Uterus (tissue), 4 donors: ENCODE measurements around the gene KCTD19. TPM values are rescaled to one million over a fixed set of nuclear protein-coding genes. Genes with fewer than 3 reads are reported as not detected.

Experiments used
- DNase-seq, 2 donors: peaks; one replicate each; pipeline ENCODE4 v3.0.0-alpha.2; 2019 to 2020
- H3K27ac ChIP-seq, 2 donors: fragments of 200-600 bp; sonication (generic); 1 replicate in 1 of 2; 2 replicates in 1 of 2; pipeline ENCODE4 v1.5.1; 2016 to 2018
- H3K27me3 ChIP-seq, 2 donors: fragments of 200-600 bp; sonication (generic); one replicate each; pipeline ENCODE4 v1.5.1; 2018 to 2019; ENCODE audit warnings: control low read depth in 1 of 2
- H3K36me3 ChIP-seq, 2 donors: fragments of 200-600 bp; sonication (generic); one replicate each; pipeline ENCODE4 v1.5.1; 2019; ENCODE audit warnings: control low read depth in 1 of 2
- H3K4me1 ChIP-seq, 2 donors: fragments of 200-600 bp; sonication (generic); one replicate each; pipeline ENCODE4 v1.5.1; 2018 to 2019; ENCODE audit warnings: control low read depth in 1 of 2
- H3K4me3 ChIP-seq, 2 donors: fragments of 200-600 bp; sonication (generic); 1 replicate in 1 of 2; 2 replicates in 1 of 2; pipeline ENCODE4 v1.5.1; 2018 to 2019; ENCODE audit warnings: mild to moderate bottlenecking in 1 of 2
- H3K9me3 ChIP-seq, 2 donors: fragments of 200-600 bp; sonication (generic); one replicate each; pipeline ENCODE4 v1.5.1; 2019; ENCODE audit warnings: control low read depth in 1 of 2
- CTCF ChIP-seq, 4 experiments: fragments of 200-600 bp in 2 of 4; fragments of 450-650 bp in 2 of 4; sonication (generic) in 2 of 4; IDR thresholded peaks; one replicate each; pipeline ENCODE4 v1.5.1; 2016 to 2019; ENCODE audit warnings: antibody characterized with exemption in 4 of 4, mild to moderate bottlenecking in 2 of 4, moderate library complexity in 1 of 4
- POLR2A ChIP-seq, 2 donors: fragments of 450-650 bp; IDR thresholded peaks; one replicate each; pipeline ENCODE4 v1.6.1; 2016; ENCODE audit warnings: antibody characterized with exemption in 2 of 2, mild to moderate bottlenecking in 1 of 2, moderate library complexity in 1 of 2
- intact Hi-C: fragments of 100-400 bp; cut with DNase I; formaldehyde crosslinking; loops from one replicate; pipeline ENCODE4 v1.15.1; 2023; ENCODE audit warnings: low total_unique reads
- total RNA-seq, 4 donors: library from RNA; depleted of rRNA in 3 of 4; stranded (reverse); fragments of >200 nt in 3 of 4; gene quantifications; one replicate each; pipeline versions ENCODE4 v1.1.0 to v1.2.4, GENCODE V29; 2014 to 2023
- donor health status: DM: yes; HTN: yes; CAD: no.

Gene KCTD19
- total RNA-seq, 4 donors from 2014 or later: 0.51 to 1.0 (median 0.55) TPM; not detected in 1

- peak; percentile 67 to 69 for DNase-seq
- Histone ChIP-seq H3K4me3 (no peak overlapping the region), H3K27ac (peak overlapping the region; percentile 53 to 75), H3K4me1 (peaks cover 0 to 5% of the 10 kb centered on the region in 2 donors), H3K9me3 (no peaks in the 10 kb centered on the region), H3K27me3 (no peaks in the 10 kb centered on the region), H3K36me3 (no peaks in the 10 kb centered on the region)
- TF ChIP-seq POLR2A (IDR thresholded peaks at IDR 0.05): no peak
- TF ChIP-seq CTCF (IDR thresholded peaks at IDR 0.05): no peak
- intact Hi-C loops: no loop called here
These were observed 49.1 kb downstream of the KCTD19 start for GRCh38 chr16:67277294-67277998.

- Histone ChIP-seq H3K27ac (no peak overlapping the region), H3K9me3 (no peaks in the 10 kb centered on the region), H3K4me1 (peaks cover 0 to 5% of the 10 kb centered on the region in 2 donors), H3K36me3 (no peaks in the 10 kb centered on the region), H3K27me3 (no peaks in the 10 kb centered on the region), H3K4me3 (no peak overlapping the region)
- intact Hi-C loops: no loop called here
- no peak for DNase-seq
- no peak for TF ChIP-seq CTCF (IDR thresholded peaks at IDR 0.05)
- no peak for TF ChIP-seq POLR2A (IDR thresholded peaks at IDR 0.05)
These were observed 51.2 kb downstream of the KCTD19 start for GRCh38 chr16:67275321-67275720.

GRCh38 chr16:67271446-67271845 is 55.1 kb downstream of the KCTD19 start:
- Histone ChIP-seq H3K36me3 (no peaks in the 10 kb centered on the region), H3K9me3 (no peaks in the 10 kb centered on the region), H3K4me3 (no peak overlapping the region), H3K4me1 (no peaks in the 10 kb centered on the region), H3K27ac (no peak overlapping the region), H3K27me3 (no peaks in the 10 kb centered on the region)
- DNase-seq: no peak
- intact Hi-C loops: no loop called here
- no peak for TF ChIP-seq CTCF (IDR thresholded peaks at IDR 0.05)
- TF ChIP-seq POLR2A (IDR thresholded peaks at IDR 0.05): no peak

- H3K27ac ChIP-seq: no peak overlapping the region
- TF ChIP-seq POLR2A (IDR thresholded peaks at IDR 0.05): no peak
- no peak for TF ChIP-seq CTCF (IDR thresholded peaks at IDR 0.05)
- no peaks in the 10 kb centered on the region for H3K9me3 ChIP-seq
- no peaks in the 10 kb centered on the region for H3K27me3 ChIP-seq
- H3K36me3 ChIP-seq: no peaks in the 10 kb centered on the region
- no peak overlapping the region for H3K4me3 ChIP-seq
- DNase-seq: no peak
- intact Hi-C loops: no loop called here
- no peaks in the 10 kb centered on the region for H3K4me1 ChIP-seq
These were observed 55.6 kb downstream of the KCTD19 start for GRCh38 chr16:67270931-67271338.

GRCh38 chr16:67269766-67270165 is 56.8 kb downstream of the KCTD19 start:
- Histone ChIP-seq H3K9me3 (no peaks in the 10 kb centered on the region), H3K27ac (no peak overlapping the region), H3K4me3 (no peak overlapping the region), H3K4me1 (no peaks in the 10 kb centered on the region), H3K36me3 (no peaks in the 10 kb centered on the region), H3K27me3 (no peaks in the 10 kb centered on the region)
- no peak for DNase-seq
- TF ChIP-seq POLR2A (IDR thresholded peaks at IDR 0.05) (no peak), CTCF (IDR thresholded peaks at IDR 0.05) (no peak)
- intact Hi-C loops: no loop called here
